ENCODE results near the gene ETV6.

GRCh38 chr12:11744410-11744801 is 94.9 kb downstream of the ETV6 start:
- TF ChIP-seq POLR2AphosphoS5 (IDR thresholded peaks at IDR 0.05; ENCODE audit: low read depth, low read length) (no peak), TAF1 (IDR thresholded peaks at IDR 0.05; ENCODE audit: borderline replicate concordance, insufficient read depth, low read length) (no peak), SIN3A (IDR thresholded peaks at IDR 0.05; ENCODE audit: borderline replicate concordance, insufficient read depth, low read length) (no peak)
- TF ChIP-seq, protein P1, sequence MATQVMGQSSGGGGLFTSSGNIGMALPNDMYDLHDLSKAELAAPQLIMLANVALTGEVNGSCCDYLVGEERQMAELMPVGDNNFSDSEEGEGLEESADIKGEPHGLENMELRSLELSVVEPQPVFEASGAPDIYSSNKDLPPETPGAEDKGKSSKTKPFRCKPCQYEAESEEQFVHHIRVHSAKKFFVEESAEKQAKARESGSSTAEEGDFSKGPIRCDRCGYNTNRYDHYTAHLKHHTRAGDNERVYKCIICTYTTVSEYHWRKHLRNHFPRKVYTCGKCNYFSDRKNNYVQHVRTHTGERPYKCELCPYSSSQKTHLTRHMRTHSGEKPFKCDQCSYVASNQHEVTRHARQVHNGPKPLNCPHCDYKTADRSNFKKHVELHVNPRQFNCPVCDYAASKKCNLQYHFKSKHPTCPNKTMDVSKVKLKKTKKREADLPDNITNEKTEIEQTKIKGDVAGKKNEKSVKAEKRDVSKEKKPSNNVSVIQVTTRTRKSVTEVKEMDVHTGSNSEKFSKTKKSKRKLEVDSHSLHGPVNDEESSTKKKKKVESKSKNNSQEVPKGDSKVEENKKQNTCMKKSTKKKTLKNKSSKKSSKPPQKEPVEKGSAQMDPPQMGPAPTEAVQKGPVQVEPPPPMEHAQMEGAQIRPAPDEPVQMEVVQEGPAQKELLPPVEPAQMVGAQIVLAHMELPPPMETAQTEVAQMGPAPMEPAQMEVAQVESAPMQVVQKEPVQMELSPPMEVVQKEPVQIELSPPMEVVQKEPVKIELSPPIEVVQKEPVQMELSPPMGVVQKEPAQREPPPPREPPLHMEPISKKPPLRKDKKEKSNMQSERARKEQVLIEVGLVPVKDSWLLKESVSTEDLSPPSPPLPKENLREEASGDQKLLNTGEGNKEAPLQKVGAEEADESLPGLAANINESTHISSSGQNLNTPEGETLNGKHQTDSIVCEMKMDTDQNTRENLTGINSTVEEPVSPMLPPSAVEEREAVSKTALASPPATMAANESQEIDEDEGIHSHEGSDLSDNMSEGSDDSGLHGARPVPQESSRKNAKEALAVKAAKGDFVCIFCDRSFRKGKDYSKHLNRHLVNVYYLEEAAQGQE (IDR thresholded peaks at IDR 0.05; ENCODE audit: insufficient read depth in 1 of 2, low read depth in 2 of 2, low read length in 2 of 2) = no peak
